Endodermal cell (in vitro differentiated cells): ENCODE measurements around the gene PRR3. TPM values are rescaled to one million over a fixed set of nuclear protein-coding genes. Genes with fewer than 3 reads are reported as not detected.

Experiments
- DNase-seq: peaks from one replicate; pipeline ENCODE4 v3.0.0-alpha.2; 2017
- H3K27ac ChIP-seq: 2 replicates; pipeline ENCODE4 v1.5.1; 2013; ENCODE audit warnings: mild to moderate bottlenecking, low read depth, low read length, moderate library complexity
- H3K27me3 ChIP-seq: 2 replicates; pipeline ENCODE4 v1.6.1; 2013; ENCODE audit warnings: mild to moderate bottlenecking, low read length, moderate library complexity; ENCODE audit not compliant: insufficient read depth, control insufficient read depth, poor library complexity, severe bottlenecking
- H3K36me3 ChIP-seq: 2 replicates; pipeline ENCODE4 v1.7.0; 2013; ENCODE audit warnings: mild to moderate bottlenecking, low read length, moderate library complexity; ENCODE audit not compliant: control insufficient read depth, insufficient read depth
- H3K4me1 ChIP-seq: one replicate; pipeline ENCODE4 v1.7.0; 2013; ENCODE audit warnings: low read length; ENCODE audit not compliant: control insufficient read depth, insufficient read depth
- H3K4me3 ChIP-seq: 2 replicates; pipeline ENCODE4 v1.5.1; 2013; ENCODE audit warnings: mild to moderate bottlenecking, low read length, moderate library complexity
- H3K9ac ChIP-seq: 2 replicates; pipeline ENCODE4 v1.6.1; 2013; ENCODE audit warnings: mild to moderate bottlenecking, low read length, moderate library complexity; ENCODE audit not compliant: poor library complexity, severe bottlenecking; ENCODE audit errors: extremely low read depth
- H3K9me3 ChIP-seq: 2 replicates; pipeline ENCODE4 v1.6.1; 2013; ENCODE audit warnings: mild to moderate bottlenecking, low read length, moderate library complexity; ENCODE audit not compliant: control insufficient read depth
- H3K27ac Mint-ChIP-seq: 2 replicates; pipeline ENCODE4 v1.8.0; 2020; ENCODE audit warnings: mixed read lengths
- H3K27me3 Mint-ChIP-seq: 2 replicates; pipeline ENCODE4 v1.8.0; 2021; ENCODE audit warnings: mild to moderate bottlenecking, mixed read lengths; ENCODE audit not compliant: insufficient read depth
- H3K36me3 Mint-ChIP-seq: 2 replicates; pipeline ENCODE4 v1.8.0; 2020; ENCODE audit warnings: low read depth, mixed read lengths
- H3K4me1 Mint-ChIP-seq: 2 replicates; pipeline ENCODE4 v1.8.0; 2020; ENCODE audit warnings: mixed read lengths
- H3K4me3 Mint-ChIP-seq: 2 replicates; pipeline ENCODE4 v1.8.0; 2020; ENCODE audit warnings: mild to moderate bottlenecking, moderate library complexity, mixed read lengths
- H3K9me3 Mint-ChIP-seq: 2 replicates; pipeline ENCODE4 v1.8.0; 2020; ENCODE audit warnings: mild to moderate bottlenecking, mixed read lengths
- WGBS, 2 experiments: methylation state at CpG; one replicate each; pipeline versions ENCODE4 v1.1.5 to v1.1.7; 2013; ENCODE audit warnings: missing lambda C conversion rate in 2 of 2, mixed read lengths in 1 of 2; ENCODE audit not compliant: insufficient coverage in 1 of 2, insufficient read length in 1 of 2; 5-methylcytosine and 5-hydroxymethylcytosine counted together
- total RNA-seq, 2 donors: library from RNA; stranded (reverse); fragmentation: NEBNext Ultra II Directional in 1 of 2; extraction: Animal tissue kit (Norgen Biotek cat#: 25700) in 1 of 2; gene quantifications; 2 replicates in 1 of 2; 3 replicates in 1 of 2; pipeline ENCODE4 v1.2.1, GENCODE V29; 2021
- TF ChIP-seq, protein P1 (sequence below): fragments of 200-600 bp; sonication (generic); conservative IDR thresholded peaks from 2 replicates; pipeline ENCODE4 v1.5.0; 2021; ENCODE audit warnings: antibody characterized with exemption, mild to moderate bottlenecking

PRR3 gene
- total RNA-seq, 2 donors from 2014 or later: 10.9 to 12.0 TPM

DNA sequence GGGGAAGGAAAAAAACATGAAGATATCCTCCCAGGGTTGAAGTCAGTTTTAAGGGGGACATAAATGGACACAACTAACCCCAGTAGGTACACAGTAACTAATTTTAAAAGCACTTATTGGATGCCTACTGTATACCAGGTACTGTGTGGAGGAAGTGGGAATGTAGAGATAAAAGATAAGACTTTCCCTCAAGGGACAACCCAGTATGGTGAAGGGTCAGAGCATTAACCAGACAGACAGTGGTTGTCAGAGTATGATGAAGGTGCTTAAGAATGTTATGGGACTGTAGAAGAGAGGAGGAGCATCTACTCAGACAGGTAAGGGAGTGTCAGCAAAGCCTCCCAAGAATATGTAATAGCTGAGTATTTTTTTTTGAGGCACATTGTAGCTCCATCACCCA lies 15.1 kb downstream of the PRR3 start:
- H3K36me3 Mint-ChIP-seq: peaks cover 8% of the 10 kb centered on the region
- no peak for DNase-seq
- H3K27ac ChIP-seq: no peak overlapping the region
- H3K27ac Mint-ChIP-seq: peak overlapping the region; percentile 29
- no peaks in the 10 kb centered on the region for H3K27me3 ChIP-seq
- no peaks in the 10 kb centered on the region for H3K27me3 Mint-ChIP-seq
- H3K36me3 ChIP-seq: peaks cover 13% of the 10 kb centered on the region
- no peaks in the 10 kb centered on the region for H3K9me3 Mint-ChIP-seq
- H3K4me1 ChIP-seq: peaks cover 11% of the 10 kb centered on the region
- H3K4me3 Mint-ChIP-seq: peak overlapping the region; percentile 90
- TF ChIP-seq, protein P1, sequence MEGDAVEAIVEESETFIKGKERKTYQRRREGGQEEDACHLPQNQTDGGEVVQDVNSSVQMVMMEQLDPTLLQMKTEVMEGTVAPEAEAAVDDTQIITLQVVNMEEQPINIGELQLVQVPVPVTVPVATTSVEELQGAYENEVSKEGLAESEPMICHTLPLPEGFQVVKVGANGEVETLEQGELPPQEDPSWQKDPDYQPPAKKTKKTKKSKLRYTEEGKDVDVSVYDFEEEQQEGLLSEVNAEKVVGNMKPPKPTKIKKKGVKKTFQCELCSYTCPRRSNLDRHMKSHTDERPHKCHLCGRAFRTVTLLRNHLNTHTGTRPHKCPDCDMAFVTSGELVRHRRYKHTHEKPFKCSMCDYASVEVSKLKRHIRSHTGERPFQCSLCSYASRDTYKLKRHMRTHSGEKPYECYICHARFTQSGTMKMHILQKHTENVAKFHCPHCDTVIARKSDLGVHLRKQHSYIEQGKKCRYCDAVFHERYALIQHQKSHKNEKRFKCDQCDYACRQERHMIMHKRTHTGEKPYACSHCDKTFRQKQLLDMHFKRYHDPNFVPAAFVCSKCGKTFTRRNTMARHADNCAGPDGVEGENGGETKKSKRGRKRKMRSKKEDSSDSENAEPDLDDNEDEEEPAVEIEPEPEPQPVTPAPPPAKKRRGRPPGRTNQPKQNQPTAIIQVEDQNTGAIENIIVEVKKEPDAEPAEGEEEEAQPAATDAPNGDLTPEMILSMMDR: no peak
- H3K9me3 ChIP-seq: no peaks in the 10 kb centered on the region
- peak overlapping the region; percentile 93 for H3K4me3 ChIP-seq
- peaks cover 47% of the 10 kb centered on the region for H3K4me1 Mint-ChIP-seq
- H3K9ac ChIP-seq: peak overlapping the region; percentile 90

DNA sequence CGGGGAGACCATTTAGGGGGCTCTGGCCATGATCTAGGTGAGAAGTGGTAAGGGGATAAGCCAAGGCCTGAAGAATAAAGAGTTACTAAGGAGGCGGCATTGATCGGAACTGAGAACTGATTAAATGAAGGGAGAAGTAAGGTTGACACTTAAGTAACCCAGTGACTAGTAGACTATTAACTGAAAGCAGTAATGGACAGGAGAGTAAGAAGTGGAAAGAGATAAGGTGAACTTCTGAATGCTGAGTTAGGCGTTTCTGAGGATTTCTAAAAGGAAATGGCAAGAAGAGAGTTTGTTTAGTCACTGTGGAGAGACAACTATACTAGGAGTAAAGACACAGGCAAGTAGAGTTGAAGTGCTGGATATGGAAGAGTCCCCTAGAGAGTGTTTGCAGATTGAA lies 16.0 kb downstream of the PRR3 start:
- TF ChIP-seq, protein P1: no peak
- WGBS, 2 experiments: 77 to 82% methylated on average over 4 of the region's 4 CpGs
- peak overlapping the region; percentile 12 for H3K27ac Mint-ChIP-seq

DNA sequence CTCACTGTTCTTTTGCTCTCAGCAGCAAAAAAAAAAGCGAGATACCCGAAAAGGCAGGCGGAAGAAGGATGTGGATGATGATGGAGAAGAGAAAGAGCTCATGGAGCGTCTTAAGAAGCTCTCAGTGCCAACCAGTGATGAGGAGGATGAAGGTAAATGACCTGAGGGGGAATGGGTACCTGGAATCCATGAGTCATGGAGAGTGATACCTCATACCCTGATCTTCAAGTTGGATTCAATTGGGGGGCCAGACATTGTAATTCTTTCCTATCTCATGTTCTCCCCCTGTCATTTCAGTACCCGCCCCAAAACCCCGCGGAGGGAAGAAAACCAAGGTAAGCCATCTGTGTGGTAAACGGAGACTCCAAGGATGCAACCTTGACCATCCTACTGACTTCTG lies 21.0 kb downstream of the PRR3 start:
- no peak overlapping the region for H3K27ac Mint-ChIP-seq
- Histone ChIP-seq H3K4me1 (peaks cover 7% of the 10 kb centered on the region), H3K9ac (no peak overlapping the region), H3K27ac (no peak overlapping the region), H3K4me3 (no peak overlapping the region), H3K9me3 (no peaks in the 10 kb centered on the region), H3K27me3 (no peaks in the 10 kb centered on the region), H3K36me3 (peaks cover 70% of the 10 kb centered on the region)
- TF ChIP-seq, protein P1: no peak
- peaks cover 16% of the 10 kb centered on the region for H3K4me1 Mint-ChIP-seq
- WGBS, 2 experiments: 96 to 97% methylated on average over 7 to 8 of the region's 8 CpGs
- H3K4me3 Mint-ChIP-seq: no peak overlapping the region
- H3K9me3 Mint-ChIP-seq: no peaks in the 10 kb centered on the region
- peaks cover 61% of the 10 kb centered on the region for H3K36me3 Mint-ChIP-seq
- no peaks in the 10 kb centered on the region for H3K27me3 Mint-ChIP-seq
- no peak for DNase-seq

More for the DNA sequence above, 16.0 kb downstream of the PRR3 start:
- H3K27ac ChIP-seq: no peak overlapping the region
- H3K9ac ChIP-seq: no peak overlapping the region
- H3K4me3 ChIP-seq: peak overlapping the region; percentile 93
- Mint-ChIP-seq H3K4me1 (peaks cover 47% of the 10 kb centered on the region), H3K4me3 (peak overlapping the region; percentile 90), H3K9me3 (no peaks in the 10 kb centered on the region), H3K36me3 (peaks cover 18% of the 10 kb centered on the region), H3K27me3 (no peaks in the 10 kb centered on the region)
- peaks cover 23% of the 10 kb centered on the region for H3K36me3 ChIP-seq
- no peaks in the 10 kb centered on the region for H3K27me3 ChIP-seq
- peaks cover 11% of the 10 kb centered on the region for H3K4me1 ChIP-seq
- no peaks in the 10 kb centered on the region for H3K9me3 ChIP-seq
- DNase-seq: no peak
